T-helper 2 cell treated with Interferon-gamma antibody and Interleukin-4, amounts not matched to agents 5 μg/mL and 100 μg/mL, for 36 hours (primary cell): ENCODE measurements around the gene LINGO3.

Experiments
- DNase-seq: peaks from one replicate; pipeline ENCODE4 v3.0.0; 2021; ENCODE audit warnings: low spot score
- H3K27ac Mint-ChIP-seq: one replicate; pipeline ENCODE4 v1.8.0; 2021; ENCODE audit warnings: mild to moderate bottlenecking, mixed read lengths
- H3K27me3 Mint-ChIP-seq: one replicate; pipeline ENCODE4 v1.8.0; 2021; ENCODE audit warnings: low read depth, mixed read lengths
- H3K36me3 Mint-ChIP-seq: one replicate; pipeline ENCODE4 v1.8.0; 2021; ENCODE audit warnings: low read depth, mixed read lengths
- H3K4me1 Mint-ChIP-seq: one replicate; pipeline ENCODE4 v1.8.0; 2021; ENCODE audit warnings: low read depth, mixed read lengths
- H3K4me3 Mint-ChIP-seq: one replicate; pipeline ENCODE4 v1.8.0; 2022; ENCODE audit warnings: mild to moderate bottlenecking, moderate library complexity, mixed read lengths
- H3K9me3 Mint-ChIP-seq: one replicate; pipeline ENCODE4 v1.8.0; 2021; ENCODE audit warnings: mixed read lengths

The LINGO3 gene

GRCh38 chr19:2280633-2281264 is 27.2 kb downstream of the LINGO3 start:
- DNase-seq, result no peak
- H3K4me1 Mint-ChIP-seq, result peaks cover 9% of the 10 kb centered on the region
- no peak overlapping the region for H3K27ac Mint-ChIP-seq
- no peaks in the 10 kb centered on the region for H3K9me3 Mint-ChIP-seq
- H3K4me3 Mint-ChIP-seq, result no peak overlapping the region
- H3K36me3 Mint-ChIP-seq, result no peaks in the 10 kb centered on the region
- peaks cover 7% of the 10 kb centered on the region for H3K27me3 Mint-ChIP-seq

GRCh38 chr19:2278459-2279158 is 29.3 kb downstream of the LINGO3 start:
- H3K4me1 Mint-ChIP-seq, result peaks cover 22% of the 10 kb centered on the region
- no peak for DNase-seq
- H3K4me3 Mint-ChIP-seq, result no peak overlapping the region
- no peak overlapping the region for H3K27ac Mint-ChIP-seq
- H3K9me3 Mint-ChIP-seq, result no peaks in the 10 kb centered on the region
- peaks cover 7% of the 10 kb centered on the region for H3K27me3 Mint-ChIP-seq
- H3K36me3 Mint-ChIP-seq, result peaks cover 13% of the 10 kb centered on the region

DNA sequence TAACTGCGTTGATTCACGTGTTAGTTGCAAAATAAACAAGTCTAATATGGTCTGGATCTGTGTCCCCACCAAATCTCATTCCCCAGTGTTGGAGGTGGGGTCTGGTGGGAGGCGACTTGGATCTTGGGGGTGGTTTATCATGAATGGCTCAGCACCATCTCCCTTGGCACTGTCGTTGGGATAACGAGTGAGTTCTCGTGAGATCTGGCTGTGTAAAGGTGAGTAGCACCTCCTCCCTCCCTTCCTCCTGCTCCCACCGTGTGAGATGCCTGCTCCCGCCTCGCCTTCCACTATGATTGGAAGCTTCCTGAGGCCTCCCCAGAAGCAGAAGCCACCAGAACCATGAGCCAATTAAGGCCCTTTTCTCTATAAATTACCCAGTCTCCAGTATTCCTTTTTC is 30.8 kb downstream of the LINGO3 start:
- no peak for DNase-seq
- H3K9me3 Mint-ChIP-seq, result no peaks in the 10 kb centered on the region
- H3K4me1 Mint-ChIP-seq, result peaks cover 19% of the 10 kb centered on the region
- no peaks in the 10 kb centered on the region for H3K27me3 Mint-ChIP-seq
- H3K4me3 Mint-ChIP-seq, result no peak overlapping the region
- H3K36me3 Mint-ChIP-seq, result peaks cover 22% of the 10 kb centered on the region
- H3K27ac Mint-ChIP-seq, result no peak overlapping the region

- Mint-ChIP-seq H3K27ac (no peak overlapping the region), H3K4me3 (no peak overlapping the region), H3K27me3 (no peaks in the 10 kb centered on the region), H3K4me1 (peaks cover 21% of the 10 kb centered on the region), H3K36me3 (peaks cover 26% of the 10 kb centered on the region), H3K9me3 (no peaks in the 10 kb centered on the region)
- no peak for DNase-seq
Measured at GRCh38 chr19:2276429-2276986, 31.4 kb downstream of the LINGO3 start.

DNA sequence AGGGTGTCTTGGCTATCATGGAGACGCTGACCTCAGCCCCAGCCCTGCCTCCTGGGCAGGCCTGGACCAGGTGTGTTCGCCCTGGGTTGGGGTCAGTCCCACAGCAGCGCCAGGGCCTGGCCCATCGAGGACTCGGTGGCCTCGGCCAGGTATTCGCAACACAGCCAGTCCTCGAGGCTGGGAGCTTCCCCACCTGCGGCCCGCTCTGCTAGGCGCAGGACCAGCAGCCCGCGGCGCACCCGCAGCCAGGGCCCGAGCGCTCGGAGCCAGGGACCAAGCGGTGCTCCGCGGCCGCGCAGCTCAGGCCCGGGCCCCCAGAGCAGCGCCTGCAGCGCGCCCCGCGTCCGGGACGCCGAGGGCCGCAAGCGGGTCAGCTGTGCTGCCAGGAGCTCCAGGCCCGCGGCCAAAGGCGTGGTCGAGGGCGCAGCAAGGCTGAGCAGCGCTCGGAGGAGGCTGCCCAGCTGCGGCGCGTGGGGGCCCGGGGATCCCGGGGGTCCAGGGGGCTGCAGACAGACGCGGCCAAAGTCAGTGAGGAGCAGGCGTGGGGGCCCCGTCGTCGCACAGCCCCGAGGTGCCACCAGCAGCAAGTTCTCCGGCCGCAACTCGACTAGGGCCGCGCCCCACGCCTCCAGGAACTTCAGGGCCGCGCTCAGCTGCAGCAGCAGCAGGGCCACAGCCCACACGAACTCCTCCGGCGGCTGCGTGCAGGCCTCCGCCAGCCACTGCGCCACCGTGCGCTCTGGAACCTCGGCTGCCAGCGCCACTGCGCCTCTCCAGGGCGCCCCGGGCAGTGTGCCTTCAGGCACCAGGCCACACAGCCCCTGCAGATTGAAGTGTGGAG is 32.1 kb downstream of the LINGO3 start:
- H3K36me3 Mint-ChIP-seq, result peaks cover 29% of the 10 kb centered on the region
- no peak overlapping the region for H3K4me3 Mint-ChIP-seq
- no peaks in the 10 kb centered on the region for H3K9me3 Mint-ChIP-seq
- H3K27me3 Mint-ChIP-seq, result no peaks in the 10 kb centered on the region
- peaks cover 24% of the 10 kb centered on the region for H3K4me1 Mint-ChIP-seq
- no peak overlapping the region for H3K27ac Mint-ChIP-seq
- DNase-seq, result no peak

DNA sequence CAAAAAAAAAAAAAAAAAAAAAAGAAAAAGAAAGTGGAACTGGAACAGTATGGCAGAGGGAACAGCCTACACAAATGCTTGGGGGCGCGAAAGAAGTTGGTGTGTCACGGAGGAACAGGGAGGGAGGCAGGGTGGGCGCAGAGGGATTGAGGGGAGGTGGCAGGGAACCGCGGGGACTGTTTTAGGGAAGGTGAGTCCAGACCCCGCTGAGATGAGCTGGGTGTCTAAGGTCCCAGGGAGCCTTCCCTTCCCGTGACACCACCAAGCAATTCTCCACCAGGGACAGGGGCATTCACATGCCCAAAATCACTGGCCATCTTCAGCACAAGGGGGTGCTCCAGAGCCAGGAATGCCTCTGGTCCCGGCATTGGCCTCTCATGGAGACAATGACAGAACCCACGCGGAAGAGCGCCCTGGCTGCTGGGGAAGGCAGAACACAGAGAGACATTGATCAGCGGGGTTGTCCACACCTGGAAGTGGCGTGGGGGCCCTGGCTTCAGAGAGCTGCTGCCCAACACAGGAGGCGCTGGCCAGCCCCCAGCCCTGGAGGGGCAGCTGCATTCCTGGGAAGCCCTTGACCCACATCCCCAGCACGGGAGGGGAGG is 32.9 kb downstream of the LINGO3 start:
- no peaks in the 10 kb centered on the region for H3K27me3 Mint-ChIP-seq
- no peak for DNase-seq
- H3K4me3 Mint-ChIP-seq, result no peak overlapping the region
- no peaks in the 10 kb centered on the region for H3K9me3 Mint-ChIP-seq
- H3K4me1 Mint-ChIP-seq, result peaks cover 24% of the 10 kb centered on the region
- H3K36me3 Mint-ChIP-seq, result peaks cover 29% of the 10 kb centered on the region
- peak overlapping the region; percentile 60 for H3K27ac Mint-ChIP-seq

GRCh38 chr19:2274185-2274711 is 33.7 kb downstream of the LINGO3 start:
- H3K27me3 Mint-ChIP-seq, result no peaks in the 10 kb centered on the region
- H3K9me3 Mint-ChIP-seq, result no peaks in the 10 kb centered on the region
- no peak for DNase-seq
- H3K4me3 Mint-ChIP-seq, result peak overlapping the region; percentile 58
- peaks cover 32% of the 10 kb centered on the region for H3K36me3 Mint-ChIP-seq
- H3K27ac Mint-ChIP-seq, result peak overlapping the region; percentile 79
- H3K4me1 Mint-ChIP-seq, result peaks cover 24% of the 10 kb centered on the region

- Mint-ChIP-seq H3K4me1 (peaks cover 25% of the 10 kb centered on the region), H3K9me3 (no peaks in the 10 kb centered on the region), H3K27ac (peak overlapping the region; percentile 79), H3K36me3 (peaks cover 32% of the 10 kb centered on the region), H3K4me3 (peak overlapping the region; percentile 72), H3K27me3 (no peaks in the 10 kb centered on the region)
- DNase-seq, result peak; percentile 76
Measured at GRCh38 chr19:2273356-2274184, 34.4 kb downstream of the LINGO3 start.

- H3K4me1 Mint-ChIP-seq, result peaks cover 31% of the 10 kb centered on the region
- H3K4me3 Mint-ChIP-seq, result peak overlapping the region; percentile 91
- peak overlapping the region; percentile 91 for H3K27ac Mint-ChIP-seq
- peak; percentile 29 for DNase-seq
- H3K36me3 Mint-ChIP-seq, result peaks cover 32% of the 10 kb centered on the region
- no peaks in the 10 kb centered on the region for H3K27me3 Mint-ChIP-seq
- no peaks in the 10 kb centered on the region for H3K9me3 Mint-ChIP-seq
Measured at GRCh38 chr19:2271234-2272103, 36.5 kb downstream of the LINGO3 start.

- H3K36me3 Mint-ChIP-seq, result peaks cover 32% of the 10 kb centered on the region
- DNase-seq, result peak; percentile 73
- no peaks in the 10 kb centered on the region for H3K9me3 Mint-ChIP-seq
- H3K27ac Mint-ChIP-seq, result peak overlapping the region; percentile 77
- H3K4me1 Mint-ChIP-seq, result peaks cover 34% of the 10 kb centered on the region
- no peaks in the 10 kb centered on the region for H3K27me3 Mint-ChIP-seq
- peak overlapping the region; percentile 87 for H3K4me3 Mint-ChIP-seq
Measured at GRCh38 chr19:2270423-2271233, 37.3 kb downstream of the LINGO3 start.

GRCh38 chr19:2270157-2270422 is 37.9 kb downstream of the LINGO3 start:
- Mint-ChIP-seq H3K27me3 (no peaks in the 10 kb centered on the region), H3K4me1 (peaks cover 34% of the 10 kb centered on the region), H3K27ac (peak overlapping the region; percentile 89), H3K9me3 (no peaks in the 10 kb centered on the region), H3K4me3 (peak overlapping the region; percentile 87), H3K36me3 (peaks cover 31% of the 10 kb centered on the region)
- peak; percentile 43 for DNase-seq
